Osteocyte (in vitro differentiated cells): ENCODE data around the gene ADH7. TPM values are rescaled to one million over a fixed set of nuclear protein-coding genes. Genes with fewer than 3 reads are reported as not detected.

Experiments used
- DNase-seq: peaks from one replicate; pipeline ENCODE4 v3.0.0; 2021; ENCODE audit warnings: mixed read lengths; ENCODE audit not compliant: unreplicated experiment; ENCODE audit errors: extremely low spot score
- H3K27ac Mint-ChIP-seq: one replicate; pipeline ENCODE4 v1.8.0; 2021; ENCODE audit warnings: mild to moderate bottlenecking, mixed read lengths; ENCODE audit not compliant: unreplicated experiment
- H3K27me3 Mint-ChIP-seq: one replicate; pipeline ENCODE4 v1.8.0; 2021; ENCODE audit warnings: mixed read lengths; ENCODE audit not compliant: unreplicated experiment
- H3K36me3 Mint-ChIP-seq: one replicate; pipeline ENCODE4 v1.8.0; 2021; ENCODE audit warnings: mixed read lengths; ENCODE audit not compliant: unreplicated experiment
- H3K4me1 Mint-ChIP-seq: one replicate; pipeline ENCODE4 v1.8.0; 2021; ENCODE audit warnings: mixed read lengths; ENCODE audit not compliant: unreplicated experiment
- H3K4me3 Mint-ChIP-seq: one replicate; pipeline ENCODE4 v1.8.0; 2021; ENCODE audit warnings: mild to moderate bottlenecking, moderate library complexity, mixed read lengths; ENCODE audit not compliant: unreplicated experiment
- H3K9me3 Mint-ChIP-seq: one replicate; pipeline ENCODE4 v1.8.0; 2021; ENCODE audit warnings: mixed read lengths; ENCODE audit not compliant: unreplicated experiment
- CTCF ChIP-seq: fragments of 200-600 bp; sonication (generic); IDR thresholded peaks from 2 replicates; pipeline ENCODE4 v1.5.0; 2021; ENCODE audit warnings: antibody characterized with exemption, mild to moderate bottlenecking, moderate library complexity
- total RNA-seq: library from RNA; stranded (reverse); gene quantifications from 2 replicates; pipeline ENCODE4 v1.2.1, GENCODE V29; 2021

Gene ADH7
- total RNA-seq, 1 donor from 2014 or later = not detected

GRCh38 chr4:99411041-99411440, 24.1 kb downstream of the ADH7 start:
- no peak for DNase-seq
- no peaks in the 10 kb centered on the region for H3K36me3 Mint-ChIP-seq
- H3K9me3 Mint-ChIP-seq = no peaks in the 10 kb centered on the region
- no peaks in the 10 kb centered on the region for H3K4me1 Mint-ChIP-seq
- no peak for TF ChIP-seq CTCF
- H3K27ac Mint-ChIP-seq = no peak overlapping the region
- peaks cover 8% of the 10 kb centered on the region for H3K27me3 Mint-ChIP-seq
- no peak overlapping the region for H3K4me3 Mint-ChIP-seq

- H3K27me3 Mint-ChIP-seq = peaks cover 8% of the 10 kb centered on the region
- no peaks in the 10 kb centered on the region for H3K9me3 Mint-ChIP-seq
Observed at GRCh38 chr4:99410075-99410474, 25.1 kb downstream of the ADH7 start.

GRCh38 chr4:99408346-99408745, 26.8 kb downstream of the ADH7 start:
- H3K27me3 Mint-ChIP-seq = peaks cover 8% of the 10 kb centered on the region
- no peak for DNase-seq
- no peak overlapping the region for H3K4me3 Mint-ChIP-seq
- no peak for TF ChIP-seq CTCF
- H3K9me3 Mint-ChIP-seq = no peaks in the 10 kb centered on the region
- no peaks in the 10 kb centered on the region for H3K36me3 Mint-ChIP-seq
- peaks cover 21% of the 10 kb centered on the region for H3K4me1 Mint-ChIP-seq
- no peak overlapping the region for H3K27ac Mint-ChIP-seq

More at GRCh38 chr4:99410075-99410474, 25.1 kb downstream of the ADH7 start:
- Mint-ChIP-seq H3K36me3 (no peaks in the 10 kb centered on the region), H3K4me1 (peaks cover 4% of the 10 kb centered on the region), H3K4me3 (no peak overlapping the region), H3K27ac (no peak overlapping the region)
- TF ChIP-seq CTCF = no peak
- DNase-seq = no peak

GRCh38 chr4:99405433-99406115, 29.6 kb downstream of the ADH7 start:
- DNase-seq = peak; percentile 88
- H3K27ac Mint-ChIP-seq = peak overlapping the region; percentile 70
- peaks cover 27% of the 10 kb centered on the region for H3K4me1 Mint-ChIP-seq
- H3K36me3 Mint-ChIP-seq = no peaks in the 10 kb centered on the region
- TF ChIP-seq CTCF = peak; percentile 98
- no peak overlapping the region for H3K4me3 Mint-ChIP-seq
- peaks cover 8% of the 10 kb centered on the region for H3K27me3 Mint-ChIP-seq
- H3K9me3 Mint-ChIP-seq = no peaks in the 10 kb centered on the region

- Mint-ChIP-seq H3K36me3 (no peaks in the 10 kb centered on the region), H3K9me3 (no peaks in the 10 kb centered on the region), H3K27me3 (peaks cover 8% of the 10 kb centered on the region), H3K4me1 (peaks cover 27% of the 10 kb centered on the region), H3K27ac (peak overlapping the region; percentile 86), H3K4me3 (no peak overlapping the region)
- TF ChIP-seq CTCF = no peak
- DNase-seq = no peak
Observed at GRCh38 chr4:99404595-99405287, 30.4 kb downstream of the ADH7 start.
